ENCODE measurements around the gene LSM6.

LSM6 gene

GRCh38 chr4:146207410-146207809 lies 31.9 kb downstream of the LSM6 start:
- H3K9me3 Mint-ChIP-seq = peaks cover 0 to 3% of the 10 kb centered on the region in 2 donors
- no peak overlapping the region for H3K27ac Mint-ChIP-seq
- peaks cover 10 to 20% of the 10 kb centered on the region in 2 donors for H3K36me3 Mint-ChIP-seq
- ATAC-seq (replicated peaks) (no peak), DNase-seq (no peak)
- peaks cover 0 to 2% of the 10 kb centered on the region in 2 donors for H3K4me1 Mint-ChIP-seq
- no peak overlapping the region for H3K4me3 Mint-ChIP-seq
- no peaks in the 10 kb centered on the region for H3K27me3 Mint-ChIP-seq

GRCh38 chr4:146210890-146211289 lies 35.4 kb downstream of the LSM6 start:
- ATAC-seq (replicated peaks) (no peak), DNase-seq (no peak)
- no peaks in the 10 kb centered on the region for H3K4me1 Mint-ChIP-seq
- H3K27ac Mint-ChIP-seq = no peak overlapping the region
- H3K4me3 Mint-ChIP-seq = no peak overlapping the region
- H3K9me3 Mint-ChIP-seq = no peaks in the 10 kb centered on the region
- H3K27me3 Mint-ChIP-seq = peaks cover 0 to 5% of the 10 kb centered on the region in 2 donors
- no peaks in the 10 kb centered on the region for H3K36me3 Mint-ChIP-seq

- Mint-ChIP-seq H3K4me1 (no peaks in the 10 kb centered on the region), H3K36me3 (no peaks in the 10 kb centered on the region), H3K4me3 (no peak overlapping the region), H3K27ac (no peak overlapping the region), H3K27me3 (peaks cover 0 to 5% of the 10 kb centered on the region in 2 donors), H3K9me3 (no peaks in the 10 kb centered on the region)
- DNase-seq (no peak), ATAC-seq (replicated peaks) (no peak)
Observed at GRCh38 chr4:146211440-146211839, 35.9 kb downstream of the LSM6 start.

- no peak overlapping the region for H3K4me3 Mint-ChIP-seq
- no peaks in the 10 kb centered on the region for H3K9me3 Mint-ChIP-seq
- no peaks in the 10 kb centered on the region for H3K36me3 Mint-ChIP-seq
- no peaks in the 10 kb centered on the region for H3K4me1 Mint-ChIP-seq
- DNase-seq = no peak
- peaks cover 0 to 5% of the 10 kb centered on the region in 2 donors for H3K27me3 Mint-ChIP-seq
- no peak overlapping the region for H3K27ac Mint-ChIP-seq
- ATAC-seq (replicated peaks) = no peak
Observed at GRCh38 chr4:146212781-146213180, 37.3 kb downstream of the LSM6 start.

GRCh38 chr4:146214238-146214637 lies 38.7 kb downstream of the LSM6 start, which contains the start of gene REELD1:
Gene REELD1 (plus strand): TSS chr4:146214538. CDS start chr4:146216953, 2,415 bp downstream.
- peaks cover 0 to 5% of the 10 kb centered on the region in 2 donors for H3K27me3 Mint-ChIP-seq
- DNase-seq (no peak), ATAC-seq (replicated peaks) (no peak)
- no peaks in the 10 kb centered on the region for H3K36me3 Mint-ChIP-seq
- no peak within 1 kb of the TSS for H3K4me3 Mint-ChIP-seq
- H3K27ac Mint-ChIP-seq = no peak within 1 kb of the TSS
- H3K9me3 Mint-ChIP-seq = no peaks in the 10 kb centered on the region
- H3K4me1 Mint-ChIP-seq = no peaks in the 10 kb centered on the region

- Mint-ChIP-seq H3K4me3 (no peak overlapping the region), H3K27ac (no peak overlapping the region), H3K9me3 (no peaks in the 10 kb centered on the region), H3K4me1 (no peaks in the 10 kb centered on the region), H3K36me3 (no peaks in the 10 kb centered on the region), H3K27me3 (no peaks in the 10 kb centered on the region)
- DNase-seq (no peak), ATAC-seq (replicated peaks) (no peak)
Observed at GRCh38 chr4:146222313-146222712, 46.8 kb downstream of the LSM6 start.

GRCh38 chr4:146224326-146224966 lies 48.9 kb downstream of the LSM6 start:
- no peak for ATAC-seq (replicated peaks)
- Mint-ChIP-seq H3K4me3 (no peak overlapping the region), H3K9me3 (no peaks in the 10 kb centered on the region), H3K27me3 (no peaks in the 10 kb centered on the region), H3K36me3 (no peaks in the 10 kb centered on the region), H3K27ac (no peak overlapping the region), H3K4me1 (no peaks in the 10 kb centered on the region)
- no peak for DNase-seq

GRCh38 chr4:146229406-146229805 lies 53.9 kb downstream of the LSM6 start:
- DNase-seq (no peak), ATAC-seq (replicated peaks) (no peak)
- H3K27me3 Mint-ChIP-seq = peaks cover 0 to 6% of the 10 kb centered on the region in 2 donors
- peaks cover 5% of the 10 kb centered on the region in 2 donors for H3K9me3 Mint-ChIP-seq
- peaks cover 0 to 9% of the 10 kb centered on the region in 2 donors for H3K36me3 Mint-ChIP-seq
- no peak overlapping the region for H3K4me3 Mint-ChIP-seq
- no peaks in the 10 kb centered on the region for H3K4me1 Mint-ChIP-seq
- no peak overlapping the region for H3K27ac Mint-ChIP-seq

GRCh38 chr4:146232131-146232722 lies 56.7 kb downstream of the LSM6 start:
- no peaks in the 10 kb centered on the region for H3K4me1 Mint-ChIP-seq
- peaks cover 0 to 9% of the 10 kb centered on the region in 2 donors for H3K36me3 Mint-ChIP-seq
- peaks cover 6 to 8% of the 10 kb centered on the region in 2 donors for H3K27me3 Mint-ChIP-seq
- H3K9me3 Mint-ChIP-seq = peaks cover 5% of the 10 kb centered on the region in 2 donors
- H3K27ac Mint-ChIP-seq = no peak overlapping the region
- ATAC-seq (replicated peaks) = no peak
- DNase-seq = no peak
- no peak overlapping the region for H3K4me3 Mint-ChIP-seq

- Mint-ChIP-seq H3K27ac (no peak overlapping the region), H3K36me3 (peaks cover 0 to 9% of the 10 kb centered on the region in 2 donors), H3K4me3 (no peak overlapping the region), H3K4me1 (no peaks in the 10 kb centered on the region), H3K27me3 (peaks cover 0 to 13% of the 10 kb centered on the region in 2 donors), H3K9me3 (peaks cover 5% of the 10 kb centered on the region in 2 donors)
- ATAC-seq (replicated peaks) (no peak), DNase-seq (no peak)
Observed at GRCh38 chr4:146235654-146236177, 60.2 kb downstream of the LSM6 start.

GRCh38 chr4:146236216-146236615 lies 60.7 kb downstream of the LSM6 start:
- Mint-ChIP-seq H3K4me1 (no peaks in the 10 kb centered on the region), H3K27me3 (peaks cover 0 to 13% of the 10 kb centered on the region in 2 donors), H3K9me3 (peaks cover 5% of the 10 kb centered on the region in 2 donors), H3K27ac (no peak overlapping the region), H3K36me3 (peaks cover 0 to 9% of the 10 kb centered on the region in 2 donors), H3K4me3 (no peak overlapping the region)
- ATAC-seq (replicated peaks) (no peak), DNase-seq (no peak)

GRCh38 chr4:146237092-146237491 lies 61.6 kb downstream of the LSM6 start:
- no peak overlapping the region for H3K4me3 Mint-ChIP-seq
- peaks cover 5% of the 10 kb centered on the region in 2 donors for H3K9me3 Mint-ChIP-seq
- ATAC-seq (replicated peaks) = no peak
- no peak overlapping the region for H3K27ac Mint-ChIP-seq
- no peak for DNase-seq
- peaks cover 0 to 16% of the 10 kb centered on the region in 2 donors for H3K27me3 Mint-ChIP-seq
- peaks cover 0 to 9% of the 10 kb centered on the region in 2 donors for H3K36me3 Mint-ChIP-seq
- H3K4me1 Mint-ChIP-seq = peaks cover 3 to 5% of the 10 kb centered on the region in 2 donors

- H3K4me3 Mint-ChIP-seq = no peak overlapping the region
- no peak for DNase-seq
- peaks cover 7 to 8% of the 10 kb centered on the region in 2 donors for H3K4me1 Mint-ChIP-seq
- peaks cover 0 to 4% of the 10 kb centered on the region in 2 donors for H3K36me3 Mint-ChIP-seq
- no peak overlapping the region for H3K27ac Mint-ChIP-seq
- H3K9me3 Mint-ChIP-seq = no peaks in the 10 kb centered on the region
- peaks cover 0 to 16% of the 10 kb centered on the region in 2 donors for H3K27me3 Mint-ChIP-seq
- no peak for ATAC-seq (replicated peaks)
Observed at GRCh38 chr4:146238107-146238506, 62.6 kb downstream of the LSM6 start.

All from stimulated activated naive B cell treated with anti-CD40 and anti-IgM and Interleukin-4, amounts not matched to agents 10 μg/mL and 1 μg/mL and 100 μg/mL, for 72 hours (primary cell).